Left lobe of liver (tissue), 2 donors: ENCODE results near the gene MAST4. TPM values are rescaled to one million over a fixed set of nuclear protein-coding genes. Genes with fewer than 3 reads are reported as not detected.
"Not testable (repeated sequence)": the region's sequence is repeated elsewhere in the genome, so short reads cannot be mapped to it uniquely, and the experiment has no call there.

Experiments used
- ATAC-seq: fragments of 200-7000 bp; cut with Tn5 transposase; one replicate; pipeline ENCODE4 v1.9.1; 2020; ENCODE audit warnings: mild to moderate bottlenecking, moderate library complexity
- DNase-seq: peaks from one replicate; pipeline ENCODE4 v3.0.0-alpha.2; 2020; ENCODE audit warnings: low spot score
- total RNA-seq: library from RNA; stranded (reverse); gene quantifications from one replicate; pipeline ENCODE4 v1.2.1, GENCODE V29; 2021
- donor health status: DM: no; HTN: no; CAD: no; lungs with moderate emphysema.
- donor health status: DM: no; HTN: yes; CAD: no.

The MAST4 gene
- total RNA-seq, 1 donor from 2014 or later = 21.5 TPM

DNA sequence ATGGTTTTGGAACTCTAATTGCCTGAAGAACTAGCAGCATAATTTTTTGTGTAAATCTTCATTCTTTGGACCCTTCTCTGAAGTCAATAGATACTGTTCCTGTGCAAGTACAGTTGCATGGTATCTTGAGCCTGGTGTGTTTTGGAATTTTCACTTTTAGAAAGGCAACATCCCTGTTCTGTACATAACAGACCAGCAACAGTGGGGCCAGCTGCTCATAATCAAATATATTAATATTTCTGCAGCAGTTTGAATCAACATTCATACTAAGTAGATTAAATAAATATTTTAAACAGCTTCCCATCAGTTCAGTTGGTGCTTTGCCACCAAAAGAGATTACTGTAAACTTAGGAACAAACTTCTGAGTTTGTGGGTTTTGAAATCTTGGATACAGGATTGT lies 502.5 kb downstream of the MAST4 start:
- ATAC-seq = no peak

DNA sequence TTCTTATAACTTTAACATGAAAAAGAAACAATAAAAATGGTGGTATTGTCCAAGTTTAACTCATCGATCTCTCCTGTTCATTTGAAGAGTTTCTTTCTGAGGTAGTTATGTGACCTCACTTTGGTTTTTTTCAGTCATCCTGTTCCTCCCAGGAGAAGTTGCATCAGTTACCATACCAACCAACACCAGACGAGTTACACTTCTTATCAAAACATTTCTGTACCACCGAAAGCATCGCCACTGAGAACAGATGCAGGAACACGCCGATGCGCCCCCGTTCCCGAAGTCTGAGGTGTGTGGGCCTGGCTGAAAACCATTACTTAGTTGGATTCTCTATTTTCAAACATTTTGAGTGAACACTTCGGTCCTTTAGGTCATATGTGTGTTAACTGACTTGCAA lies 504.1 kb downstream of the MAST4 start:
- ATAC-seq (no peak), DNase-seq (no peak)

More for the DNA sequence above, 502.5 kb downstream of the MAST4 start:
- DNase-seq = no peak

DNA sequence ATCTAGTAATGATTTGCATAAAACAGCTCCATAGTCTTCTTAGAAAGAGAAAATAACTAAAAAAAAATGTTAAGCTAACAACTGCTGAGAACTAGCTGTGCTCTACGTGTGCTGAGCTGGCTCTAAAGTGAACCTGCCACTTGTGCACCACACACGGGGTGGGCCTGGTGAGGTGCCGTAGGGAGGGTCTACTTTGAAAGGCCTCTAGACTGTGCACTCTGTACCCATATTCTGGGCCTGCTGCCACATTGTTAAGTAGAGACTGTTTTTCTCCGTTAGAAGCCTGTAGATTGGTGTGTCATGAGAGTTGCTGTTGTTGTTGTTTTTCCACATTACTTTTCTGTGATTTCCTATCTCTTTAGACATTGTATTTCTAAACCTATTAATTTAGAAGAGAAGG lies 506.5 kb downstream of the MAST4 start:
- ATAC-seq (peak; percentile 86), DNase-seq (no peak)

DNA sequence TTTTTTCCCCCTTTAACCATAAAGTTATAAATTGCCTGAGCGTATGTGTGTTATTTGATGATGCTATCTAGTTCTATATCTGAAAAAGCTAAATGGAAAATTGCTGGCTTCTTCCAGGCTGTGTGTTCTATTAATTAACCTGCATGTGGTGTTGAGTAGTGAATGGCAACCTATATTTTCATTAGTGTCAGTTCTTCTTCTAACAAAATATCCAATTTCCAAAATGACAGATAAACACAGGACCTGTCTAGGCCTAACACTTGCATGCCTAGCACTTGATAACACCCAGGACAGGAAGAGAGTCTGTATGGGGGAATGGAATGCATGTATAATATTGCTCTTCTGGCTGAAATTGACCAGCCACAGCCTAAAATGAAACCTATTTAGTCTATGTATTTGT lies 508.7 kb downstream of the MAST4 start:
- ATAC-seq = no peak
- DNase-seq = no peak

DNA sequence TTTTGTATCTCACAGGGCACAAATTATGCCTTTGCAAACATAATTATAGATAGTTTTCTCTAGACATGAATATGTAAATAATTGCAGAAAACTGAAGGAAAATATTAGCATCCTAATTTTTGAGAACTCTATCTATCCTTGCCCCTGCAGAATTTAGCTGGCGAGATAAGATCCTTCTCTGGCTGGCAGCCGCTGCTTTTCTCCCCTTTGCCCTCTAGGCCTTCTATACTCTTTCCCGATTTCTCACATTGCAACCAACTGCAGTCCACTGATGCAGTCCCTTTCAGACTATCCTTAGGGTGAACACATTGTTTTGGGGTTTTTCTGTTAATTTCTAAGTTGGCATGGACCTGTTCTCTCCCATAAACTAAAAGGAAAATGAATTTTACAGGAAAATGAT lies 509.1 kb downstream of the MAST4 start:
- no peak for DNase-seq

DNA sequence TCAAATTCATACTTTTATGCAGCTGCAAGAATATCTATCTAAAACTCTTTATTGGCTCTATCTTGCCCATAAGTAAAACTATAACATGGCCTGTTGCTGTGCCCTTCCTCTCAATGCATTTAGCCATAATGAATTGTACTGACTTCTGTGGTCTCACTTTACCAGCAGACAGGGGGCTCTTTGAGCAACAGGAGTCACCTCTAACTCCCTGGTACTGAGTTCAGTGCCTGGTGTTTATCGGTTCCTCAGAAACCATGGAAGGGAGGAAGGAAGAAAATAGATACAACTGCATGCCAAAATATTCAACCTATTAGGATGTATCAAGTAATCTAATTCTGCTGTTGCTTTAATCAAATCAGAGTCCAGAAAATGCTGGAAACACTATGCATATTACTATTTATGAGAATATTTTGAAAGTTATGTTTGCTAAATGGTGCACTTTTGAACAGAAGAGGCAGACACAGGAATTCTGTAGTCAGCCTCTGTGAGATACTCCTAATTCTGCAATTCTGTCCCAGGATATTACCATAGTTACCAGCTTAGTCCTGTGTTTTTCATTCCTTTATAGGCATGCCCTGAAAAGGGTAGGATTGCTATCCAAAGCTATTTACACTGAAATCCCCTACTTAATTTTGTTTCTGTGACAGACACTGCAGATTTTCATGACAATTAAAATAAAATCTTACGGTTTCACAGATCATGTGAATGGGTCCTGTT lies 510.6 kb downstream of the MAST4 start:
- ATAC-seq (peak; percentile 52), DNase-seq (no peak)

More for the DNA sequence above, 509.1 kb downstream of the MAST4 start:
- ATAC-seq = no peak

DNA sequence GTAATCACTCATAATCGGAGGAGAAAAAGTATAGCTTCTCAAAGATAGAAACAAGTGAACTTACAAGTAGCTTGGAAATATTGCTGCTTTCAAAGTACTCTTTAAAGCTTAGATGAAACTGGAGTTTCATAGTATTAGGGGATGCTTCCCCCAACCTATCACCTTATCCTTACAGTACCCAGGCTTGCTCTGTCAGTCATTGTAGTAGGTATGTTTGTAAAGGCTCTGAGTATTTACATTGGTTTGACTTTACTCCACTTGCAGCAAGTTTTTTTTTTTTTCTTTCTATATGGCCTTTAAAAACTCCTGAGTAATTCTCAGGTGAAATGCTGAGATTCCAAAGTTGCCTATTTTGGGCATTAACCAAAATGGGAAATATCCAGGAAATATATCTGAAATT lies 515.6 kb downstream of the MAST4 start:
- ATAC-seq = no peak

DNA sequence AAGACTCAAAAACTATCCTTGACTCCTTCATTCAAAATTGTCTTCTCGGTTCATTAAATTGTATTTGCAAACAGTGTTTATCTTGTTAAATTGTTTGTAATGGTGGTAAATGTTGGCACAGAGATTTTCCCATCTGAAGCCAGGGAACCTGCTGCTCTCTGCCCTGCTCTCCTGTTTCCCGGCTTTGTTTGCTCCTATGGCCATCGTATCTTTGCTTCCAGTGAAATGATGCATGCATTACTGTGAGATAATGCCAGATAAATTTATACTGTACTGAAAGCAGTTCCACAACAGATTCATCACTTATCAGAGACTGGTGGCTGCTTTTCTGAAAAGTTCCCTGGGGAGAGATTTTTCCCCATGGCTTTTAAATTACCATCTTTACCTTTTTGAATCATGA lies 519.1 kb downstream of the MAST4 start:
- DNase-seq = no peak
- peak; percentile 65 for ATAC-seq

More for the DNA sequence above, 515.6 kb downstream of the MAST4 start:
- no peak for DNase-seq

DNA sequence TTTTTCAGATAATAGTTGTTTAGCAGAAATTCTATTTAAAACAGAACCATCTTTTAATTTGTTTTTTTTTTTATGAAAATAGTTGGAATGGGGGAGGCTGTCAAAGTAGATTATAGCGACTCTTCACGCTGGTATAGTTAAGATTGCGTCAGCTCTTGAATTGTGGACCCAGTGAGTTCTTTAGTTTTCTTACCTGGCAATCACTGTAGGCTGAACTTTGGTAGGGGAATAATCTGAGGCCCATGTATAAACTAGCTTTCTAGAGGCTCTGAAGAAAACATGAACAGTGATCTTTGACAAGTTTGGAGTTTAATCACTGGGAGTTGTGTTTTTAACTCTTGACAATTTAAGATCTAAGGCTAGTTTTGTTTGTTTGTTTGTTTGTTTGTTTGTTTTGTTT lies 519.6 kb downstream of the MAST4 start:
- DNase-seq (no peak), ATAC-seq (peak; percentile 54)

DNA sequence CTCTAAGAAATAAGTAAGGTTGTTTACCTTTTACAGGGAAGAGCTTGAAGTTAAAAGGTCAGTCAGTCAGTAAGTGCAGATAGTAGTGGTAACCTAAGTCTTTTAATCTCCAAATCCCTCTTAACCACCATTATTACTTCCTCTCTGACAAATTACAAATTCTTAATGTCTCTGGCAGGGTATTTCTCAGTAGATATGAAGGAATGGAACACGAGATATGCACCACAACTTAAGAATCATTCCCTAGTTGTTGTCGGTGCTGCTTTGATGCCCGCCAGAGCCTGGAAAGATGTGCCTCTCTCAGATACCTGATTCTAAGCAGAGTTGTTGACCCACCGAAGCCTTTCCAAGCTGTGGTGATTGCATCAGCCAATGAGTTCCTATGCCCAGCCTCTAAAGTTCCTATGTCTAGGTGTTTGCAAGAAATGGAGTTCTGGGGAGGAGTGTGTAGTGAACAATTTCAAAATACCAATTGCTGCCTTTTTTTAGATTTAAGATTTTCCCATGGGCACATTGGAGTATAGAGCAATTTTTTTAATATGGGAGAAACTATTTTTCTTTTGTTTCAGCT lies 521.9 kb downstream of the MAST4 start:
- no peak for DNase-seq

DNA sequence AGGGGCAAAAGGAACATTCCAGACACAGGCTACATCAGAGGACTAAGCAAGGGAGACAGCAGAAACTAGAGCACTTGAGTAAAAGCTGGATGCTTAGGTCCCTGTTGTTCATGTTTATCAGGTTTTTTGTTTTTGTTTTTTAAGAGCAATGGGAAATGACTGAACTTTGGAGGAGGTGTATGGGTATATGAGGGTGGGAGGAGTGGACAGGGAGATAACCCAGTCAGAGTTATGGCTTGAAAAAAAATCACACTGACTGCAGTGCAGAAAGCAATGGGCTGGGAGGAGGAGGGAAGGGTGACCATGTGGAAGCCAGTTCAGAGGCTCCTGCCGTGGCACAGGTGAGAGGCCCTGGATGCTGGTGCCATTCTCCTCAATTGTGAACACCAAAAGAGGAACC lies 522.8 kb downstream of the MAST4 start:
- DNase-seq (no peak), ATAC-seq (no peak)

More for the DNA sequence above, 521.9 kb downstream of the MAST4 start:
- no peak for ATAC-seq

DNA sequence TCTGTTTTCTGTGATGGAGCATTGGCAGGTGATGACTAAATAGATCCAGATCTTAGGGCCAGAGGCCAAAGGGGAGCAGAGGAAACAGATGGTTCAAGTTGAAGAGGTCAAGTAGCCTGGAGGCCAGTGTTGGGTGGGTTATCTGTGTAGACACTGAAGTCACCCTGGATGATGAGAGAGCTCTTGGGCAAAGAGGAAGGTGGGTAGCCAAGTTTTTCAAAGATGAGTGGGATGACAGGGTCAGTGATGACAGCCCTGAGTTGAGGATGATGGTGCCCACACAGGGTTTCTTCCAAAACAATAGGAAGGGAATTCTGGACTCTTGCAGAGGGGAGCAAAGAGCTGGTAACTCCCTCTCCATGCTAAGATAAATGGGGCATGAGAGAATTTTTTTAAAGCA lies 523.8 kb downstream of the MAST4 start:
- DNase-seq (no peak), ATAC-seq (no peak)

DNA sequence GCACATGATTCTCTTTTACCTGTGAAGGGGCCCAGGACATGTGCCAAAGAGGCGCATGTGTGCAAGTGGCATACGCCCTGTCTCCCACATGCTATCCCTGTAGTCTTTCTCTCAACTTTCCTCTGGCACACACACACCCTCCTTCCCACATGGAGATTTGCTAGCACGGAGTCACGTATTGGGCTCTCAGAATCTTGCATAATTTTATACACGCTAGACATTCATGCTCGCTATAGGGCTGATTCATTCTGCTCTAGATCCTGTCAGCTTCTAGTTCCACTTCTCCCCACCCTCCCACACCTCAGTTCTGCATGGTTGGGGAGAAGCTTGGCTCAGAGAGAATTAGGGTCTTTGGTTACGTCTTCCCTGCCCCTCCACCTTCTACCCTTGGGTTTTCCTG lies 527.6 kb downstream of the MAST4 start:
- DNase-seq = no peak
- no peak for ATAC-seq

DNA sequence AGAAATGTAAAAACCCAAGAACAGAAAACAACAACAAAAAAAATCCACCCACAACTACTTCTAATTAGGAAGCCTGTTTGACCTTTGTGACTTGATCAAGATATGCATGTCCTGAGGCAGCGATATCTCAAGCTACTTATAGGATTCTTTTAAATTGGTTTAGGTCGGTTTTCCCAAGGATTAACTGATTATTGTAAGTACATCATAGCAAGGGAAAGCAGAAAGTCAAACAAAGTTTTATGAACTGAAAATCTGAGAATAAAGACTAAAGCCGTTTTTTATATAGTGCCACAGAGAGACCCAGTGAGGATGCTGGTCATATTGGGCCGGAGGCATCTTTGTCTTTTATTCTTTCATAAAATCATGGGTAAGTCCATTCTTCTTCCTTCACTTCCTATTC lies 528.4 kb downstream of the MAST4 start:
- no peak for ATAC-seq

DNA sequence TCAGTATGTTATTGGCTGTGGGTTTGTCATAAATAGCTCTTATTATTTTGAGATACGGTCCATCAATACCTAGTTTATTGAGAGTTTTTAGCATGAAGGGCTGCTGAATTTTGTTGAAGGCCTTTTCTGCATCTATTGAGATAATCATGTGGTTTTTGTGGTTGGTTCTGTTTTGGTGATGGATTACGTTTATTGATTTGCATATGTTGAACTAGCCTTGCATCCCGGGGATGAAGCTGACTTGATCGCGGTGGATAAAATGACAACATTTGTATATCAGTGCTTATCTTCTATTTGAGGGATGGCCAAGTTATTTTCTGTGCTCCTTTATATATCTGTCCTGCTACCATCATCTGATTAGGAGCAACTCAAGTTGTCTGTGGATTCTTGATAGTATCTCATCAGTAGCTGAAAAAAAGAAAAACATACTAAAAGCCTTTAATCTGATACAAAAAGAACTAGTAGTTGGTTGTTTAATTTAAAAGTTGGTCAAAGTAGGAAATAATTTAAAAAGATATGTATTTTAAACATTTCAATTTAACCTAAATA lies 531.2 kb downstream of the MAST4 start:
- ATAC-seq = not testable (repeated sequence)

More for the DNA sequence above, 528.4 kb downstream of the MAST4 start:
- DNase-seq = no peak

DNA sequence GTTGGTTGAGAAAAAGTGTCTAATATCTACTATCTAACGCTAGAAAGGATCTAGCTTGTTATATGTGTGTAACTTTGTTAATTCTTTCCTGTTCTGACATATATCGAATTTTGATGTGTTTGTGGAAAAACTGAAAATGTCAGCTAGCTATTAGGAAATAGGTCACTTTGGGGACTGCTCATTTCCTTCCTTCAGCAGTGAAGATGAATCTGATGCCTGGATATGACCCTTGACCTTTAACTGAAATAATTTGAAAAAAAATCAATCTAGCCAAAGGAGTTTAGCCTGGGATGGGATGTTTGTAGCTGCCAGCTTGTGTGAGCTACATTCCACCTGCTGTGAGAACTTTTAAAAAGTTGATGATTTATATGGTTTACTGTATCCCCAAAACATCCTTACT lies 533.6 kb downstream of the MAST4 start:
- no peak for ATAC-seq

More for the DNA sequence above, 531.2 kb downstream of the MAST4 start:
- DNase-seq = not testable (repeated sequence)

DNA sequence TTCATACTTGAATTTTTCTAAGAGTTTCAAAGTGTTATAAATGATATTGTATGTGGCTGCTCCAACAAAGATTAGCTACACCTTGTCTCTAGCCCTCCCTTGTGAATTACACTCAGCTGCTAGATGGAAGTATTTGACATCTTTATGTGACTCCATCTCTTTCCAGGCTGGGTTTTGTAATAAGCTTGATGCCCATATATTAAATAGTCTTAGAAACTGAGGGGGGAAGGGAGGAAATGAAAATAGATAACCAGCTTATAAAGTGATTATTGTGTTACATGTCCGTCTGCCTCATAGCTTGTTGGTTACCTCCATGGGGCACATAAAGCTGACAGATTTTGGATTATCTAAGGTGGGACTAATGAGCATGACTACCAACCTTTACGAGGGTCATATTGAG lies 537.0 kb downstream of the MAST4 start:
- DNase-seq = no peak
- no peak for ATAC-seq

More for the DNA sequence above, 533.6 kb downstream of the MAST4 start:
- DNase-seq = no peak

DNA sequence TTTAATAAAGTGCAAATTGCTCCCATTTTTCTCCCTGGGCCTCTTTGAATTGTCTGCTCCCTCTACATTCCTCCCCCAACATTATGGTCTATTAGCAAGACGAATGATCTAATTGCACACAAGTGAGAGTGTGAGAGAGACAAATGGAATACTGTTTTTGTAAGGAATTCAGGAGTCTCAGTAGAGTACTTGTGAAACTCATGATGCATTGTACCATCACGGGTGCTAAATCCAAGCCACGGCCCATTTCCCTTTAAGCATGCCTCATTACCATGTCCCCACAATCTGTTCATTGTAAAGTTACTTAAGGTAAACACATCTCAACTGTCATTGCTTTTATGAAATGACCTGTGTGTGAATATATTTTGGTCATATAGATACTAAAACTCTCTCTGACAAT lies 537.6 kb downstream of the MAST4 start:
- ATAC-seq (no peak), DNase-seq (no peak)

DNA sequence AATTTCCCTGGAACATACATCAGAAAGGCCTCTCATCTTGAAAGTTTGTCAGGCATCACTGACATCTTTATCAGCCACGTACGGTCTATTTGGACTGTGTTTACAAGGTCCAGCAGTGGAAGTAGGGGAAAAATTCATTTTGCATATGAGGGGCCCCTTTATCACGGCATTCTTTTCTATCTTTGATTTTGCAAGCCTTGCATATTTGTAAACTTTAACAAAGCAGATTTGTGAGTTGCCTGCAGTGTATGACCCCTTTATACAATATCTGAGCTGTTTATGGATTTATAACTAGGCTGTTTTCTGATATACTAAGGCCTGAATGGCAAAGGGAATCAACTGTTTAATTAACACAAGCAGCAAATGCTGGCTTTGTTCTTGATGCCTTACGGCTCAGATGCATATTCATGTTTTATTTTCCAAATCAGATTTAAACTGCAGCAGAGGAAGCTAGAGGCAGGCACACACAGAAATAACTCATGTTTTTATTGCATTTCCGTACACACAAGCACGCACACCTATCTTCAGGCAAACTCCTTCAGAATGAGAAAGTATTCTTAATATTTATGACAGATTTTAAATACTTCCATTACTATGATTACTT lies 539.3 kb downstream of the MAST4 start:
- no peak for DNase-seq
- ATAC-seq = no peak

DNA sequence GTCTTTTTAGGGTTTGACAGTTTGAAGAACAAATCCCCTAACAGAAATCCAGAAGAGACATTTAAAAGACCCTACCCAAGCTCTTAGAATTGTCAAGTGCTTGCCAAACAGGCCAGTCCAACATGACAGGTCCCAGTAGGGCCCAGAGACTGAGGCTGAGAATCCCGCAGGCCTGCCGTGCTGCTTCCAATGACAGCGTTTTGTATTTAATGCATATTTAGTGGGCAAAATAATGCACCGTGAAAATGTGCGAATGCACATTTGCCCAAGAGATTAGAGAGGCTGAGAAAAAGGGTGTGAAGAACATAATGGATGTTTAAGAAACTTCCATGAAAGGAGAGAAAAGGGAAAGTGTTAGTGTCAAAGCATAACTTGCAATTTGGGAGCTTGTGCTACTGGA lies 542.8 kb downstream of the MAST4 start:
- DNase-seq (no peak), ATAC-seq (no peak)

DNA sequence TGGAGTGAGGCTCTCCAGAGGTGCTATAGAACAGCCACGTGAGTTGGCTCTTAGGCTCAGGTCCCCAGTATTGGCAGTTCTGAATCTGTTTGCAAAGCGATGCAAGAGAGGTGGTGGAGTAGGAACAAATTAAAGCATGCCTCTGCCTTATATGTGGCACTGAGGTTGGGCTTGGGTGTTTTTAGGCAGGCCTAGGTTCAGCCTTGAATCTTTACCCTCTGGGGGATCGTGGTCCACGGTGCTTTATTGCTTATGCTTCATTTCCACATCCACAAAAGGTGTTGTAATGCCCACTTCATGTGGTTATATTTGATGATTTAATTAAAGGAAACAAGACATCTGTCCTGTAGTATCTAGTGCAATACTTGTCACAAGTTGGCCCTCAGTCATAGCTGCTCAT lies 544.2 kb downstream of the MAST4 start:
- ATAC-seq = no peak
- no peak for DNase-seq

DNA sequence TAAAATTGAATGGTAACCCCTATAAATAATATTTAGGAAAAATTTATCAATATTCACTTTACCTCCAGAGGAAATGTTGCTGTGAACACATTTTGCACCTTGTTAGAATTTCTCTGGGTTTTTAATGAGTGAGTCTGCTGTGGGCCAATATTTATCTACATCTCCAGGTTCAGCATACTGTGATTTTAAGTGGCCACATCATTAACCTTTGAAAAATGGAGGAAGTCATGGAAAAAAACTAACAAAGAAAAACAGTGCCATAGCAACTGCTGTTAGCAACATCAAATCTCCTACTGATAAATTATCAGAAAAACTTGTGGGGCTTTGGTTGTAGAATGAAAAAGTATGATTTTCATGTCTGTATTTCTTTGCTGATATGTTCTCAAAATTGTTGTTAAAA lies 545.5 kb downstream of the MAST4 start:
- no peak for ATAC-seq
- no peak for DNase-seq
